ENCODE measurements around the gene NPHS1.
"Not testable (repeated sequence)": the region's sequence is repeated elsewhere in the genome, so short reads cannot be mapped to it uniquely, and the experiment has no call there.

The NPHS1 gene

DNA sequence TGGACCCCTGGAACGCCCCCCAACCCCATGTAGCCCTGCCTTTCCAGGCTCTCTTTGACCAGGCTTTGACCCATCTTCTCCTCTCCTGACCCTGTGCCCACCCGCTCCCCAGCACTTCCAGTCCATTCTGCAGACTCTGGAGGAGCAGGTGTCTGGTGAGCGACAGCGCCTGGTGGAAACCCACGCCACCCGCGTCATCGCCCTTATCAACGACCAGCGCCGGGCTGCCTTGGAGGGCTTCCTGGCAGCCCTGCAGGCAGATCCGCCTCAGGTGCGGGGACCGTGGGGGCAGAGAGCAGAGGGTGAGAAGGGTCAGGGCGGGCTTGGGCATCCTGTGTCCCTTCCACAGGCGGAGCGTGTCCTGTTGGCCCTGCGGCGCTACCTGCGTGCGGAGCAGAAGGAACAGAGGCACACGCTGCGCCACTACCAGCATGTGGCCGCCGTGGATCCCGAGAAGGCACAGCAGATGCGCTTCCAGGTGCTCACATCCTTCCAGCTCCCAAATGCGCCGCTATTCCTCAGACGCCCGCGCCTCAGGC lies 22.2 kb upstream of the NPHS1 start:
- no peak for DNase-seq (ENCODE audit: low read depth)

- DNase-seq (ENCODE audit: low read depth) = no peak
Observed at GRCh38 chr19:35872180-35872579, 19.9 kb upstream of the NPHS1 start.

- DNase-seq (ENCODE audit: low read depth) = no peak
Observed at GRCh38 chr19:35871611-35872010, 19.3 kb upstream of the NPHS1 start.

DNA sequence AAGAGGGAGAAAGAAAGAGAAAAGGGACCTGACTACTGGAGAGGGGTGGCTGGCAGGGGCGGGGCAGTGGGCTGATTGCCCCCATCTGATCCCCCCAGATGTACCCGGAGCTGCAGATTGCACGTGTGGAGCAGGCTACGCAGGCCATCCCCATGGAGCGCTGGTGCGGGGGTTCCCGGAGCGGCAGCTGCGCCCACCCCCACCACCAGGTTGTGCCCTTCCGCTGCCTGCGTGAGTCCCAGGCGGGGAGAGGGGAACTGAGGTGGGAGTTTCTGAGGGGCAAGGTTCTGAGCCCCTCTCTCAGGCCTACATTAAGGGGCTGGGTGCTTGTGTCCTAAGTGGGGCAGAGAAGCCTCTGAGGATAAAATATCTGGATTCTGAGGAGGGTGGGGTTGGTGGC lies 18.5 kb upstream of the NPHS1 start:
- DNase-seq (ENCODE audit: low read depth) = no peak

DNA sequence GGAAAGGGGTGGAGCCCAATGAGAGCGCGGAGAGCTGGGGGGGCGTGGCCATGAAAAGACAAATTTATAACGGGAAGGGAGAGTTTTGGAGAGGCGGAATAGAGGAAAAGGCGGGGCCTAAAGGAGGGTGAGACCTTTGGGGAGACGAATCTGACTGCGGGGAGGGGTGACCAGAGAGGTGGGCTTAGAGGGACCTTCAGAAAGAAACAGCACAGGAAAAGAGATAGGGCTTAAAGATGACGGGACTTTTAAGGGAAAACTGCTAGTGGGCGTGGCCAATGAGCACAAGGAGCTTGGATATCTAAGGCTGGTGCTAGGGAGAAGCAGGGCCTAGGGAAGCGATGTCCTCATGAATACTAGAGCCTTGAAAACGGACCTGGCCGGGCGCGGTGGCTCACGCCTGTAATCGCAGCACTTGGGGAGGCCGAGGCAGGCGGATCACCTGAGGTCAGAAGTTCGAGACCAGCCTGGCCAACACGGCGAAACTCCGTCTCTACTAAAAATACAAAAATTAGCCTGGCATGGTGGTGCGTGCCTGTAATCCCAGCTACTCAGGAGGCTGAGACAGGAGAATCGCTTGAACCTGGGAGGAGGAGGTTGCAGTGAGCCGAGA lies 17.9 kb upstream of the NPHS1 start:
- DNase-seq (ENCODE audit: low read depth) = not testable (repeated sequence)

- peak; percentile 59 for DNase-seq (ENCODE audit: low read depth)
Observed at GRCh38 chr19:35869327-35870123, 17.2 kb upstream of the NPHS1 start.

GRCh38 chr19:35868823-35869326 lies 16.6 kb upstream of the NPHS1 start:
- no peak for DNase-seq (ENCODE audit: low read depth)

- no peak for DNase-seq (ENCODE audit: low read depth)
Observed at GRCh38 chr19:35868172-35868822, 16.0 kb upstream of the NPHS1 start, which contains the start of gene APLP1. Gene APLP1 (plus strand): TSS chr19:35868574. CDS start chr19:35868637, 63 bp downstream.

GRCh38 chr19:35863018-35863417 lies 10.7 kb upstream of the NPHS1 start:
- no peak for DNase-seq (ENCODE audit: low read depth)

GRCh38 chr19:35862528-35862927 lies 10.2 kb upstream of the NPHS1 start:
- no peak for DNase-seq (ENCODE audit: low read depth)

GRCh38 chr19:35861640-35862160 lies 9.4 kb upstream of the NPHS1 start:
- no peak for DNase-seq (ENCODE audit: low read depth)

GRCh38 chr19:35860818-35861639 lies 8.7 kb upstream of the NPHS1 start:
- no peak for DNase-seq (ENCODE audit: low read depth)

- no peak for DNase-seq (ENCODE audit: low read depth)
Observed at GRCh38 chr19:35860436-35860817, 8.1 kb upstream of the NPHS1 start.

- DNase-seq (ENCODE audit: low read depth) = no peak
Observed at GRCh38 chr19:35859414-35859813, 7.1 kb upstream of the NPHS1 start.

DNA sequence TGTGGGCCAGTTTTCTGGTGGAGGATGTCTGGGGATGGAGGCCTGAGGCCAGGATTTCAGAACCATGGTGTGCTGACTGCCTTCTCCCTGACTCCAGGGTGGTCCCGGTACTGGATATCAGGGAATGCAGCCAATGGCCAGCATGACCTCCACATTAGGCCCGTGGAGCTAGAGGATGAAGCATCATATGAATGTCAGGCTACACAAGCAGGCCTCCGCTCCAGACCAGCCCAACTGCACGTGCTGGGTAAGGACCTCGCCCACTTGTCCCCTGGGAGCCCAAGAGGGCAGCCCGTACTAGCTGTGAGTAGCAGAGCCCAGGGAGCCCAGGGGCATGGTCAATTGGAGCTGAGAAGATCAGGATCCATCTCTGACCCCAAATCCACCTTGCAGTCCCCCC lies 6.0 kb upstream of the NPHS1 start:
- no peak for DNase-seq (ENCODE audit: low read depth)

DNA sequence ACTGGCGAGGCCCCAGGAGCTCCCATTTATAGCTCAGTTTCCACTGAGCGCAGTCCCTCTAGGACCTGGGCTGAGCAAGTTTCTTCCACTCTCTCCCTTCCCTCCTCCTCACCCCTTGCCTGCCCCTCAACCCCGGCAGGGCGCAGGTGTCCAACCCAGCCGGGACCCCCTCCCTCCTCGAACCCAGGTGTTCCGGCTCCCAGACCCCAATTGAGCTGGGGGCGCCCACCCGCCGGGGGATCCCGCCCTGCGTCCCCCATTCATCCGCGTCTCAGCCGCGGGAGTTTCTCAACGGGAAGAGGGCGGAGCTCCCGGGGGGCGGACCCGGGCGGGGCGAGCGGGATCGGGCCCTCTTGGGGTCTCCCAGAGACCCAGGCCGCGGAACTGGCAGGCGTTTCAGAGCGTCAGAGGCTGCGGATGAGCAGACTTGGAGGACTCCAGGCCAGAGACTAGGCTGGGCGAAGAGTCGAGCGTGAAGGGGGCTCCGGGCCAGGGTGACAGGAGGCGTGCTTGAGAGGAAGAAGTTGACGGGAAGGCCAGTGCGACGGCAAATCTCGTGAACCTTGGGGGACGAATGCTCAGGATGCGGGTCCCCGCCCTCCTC lies 4.3 kb upstream of the NPHS1 start, which contains the start of gene KIRREL2:
TSS of gene KIRREL2 (plus strand) at position 366 of the 604 bp plus-strand sequence. CDS start at position 575, 209 bp downstream.
- no peak for DNase-seq (ENCODE audit: low read depth)

GRCh38 chr19:35853038-35853756 lies 893 bp upstream of the NPHS1 start:
- DNase-seq (ENCODE audit: low read depth) = no peak

GRCh38 chr19:35851213-35852028 lies 883 bp downstream of the NPHS1 start:
- no peak for DNase-seq (ENCODE audit: low read depth)

DNA sequence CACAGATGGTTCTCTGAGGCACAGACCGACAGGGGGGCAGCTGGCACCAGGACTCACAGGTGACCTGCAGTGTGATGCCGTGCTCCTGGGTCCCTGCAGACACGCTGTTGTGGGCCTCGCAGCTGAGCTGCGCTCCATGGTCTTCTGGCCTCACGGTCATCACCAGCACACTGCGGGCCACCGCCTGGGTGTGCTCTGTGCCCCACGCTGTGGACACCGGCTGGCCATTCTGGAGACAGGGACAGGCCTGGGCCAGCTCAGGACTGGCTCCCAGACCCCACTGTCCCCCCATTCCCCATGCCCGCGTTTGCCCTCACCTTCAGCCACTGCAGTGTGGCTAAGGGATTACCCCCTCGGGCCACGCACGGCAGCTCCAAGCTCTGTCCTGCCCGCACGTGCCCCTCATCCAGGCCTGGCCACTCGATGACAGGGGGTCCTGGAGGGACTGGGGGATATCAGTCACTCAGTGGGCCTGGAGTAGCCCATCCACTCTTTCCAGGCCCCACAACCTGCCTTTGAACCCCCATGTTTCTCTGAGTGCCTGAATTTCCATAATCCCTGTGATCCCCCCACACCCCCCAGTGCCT lies 3.3 kb downstream of the NPHS1 start:
- DNase-seq (ENCODE audit: low read depth) = no peak

All from HS-5 (cell line).